A549 (cell line): Measurements from ENCODE around the gene KIF5A. TPM values are rescaled to one million over a fixed set of nuclear protein-coding genes. Genes with fewer than 3 reads are reported as not detected.

ENCODE experiments used
- ATAC-seq, 2 experiments: fragments of 200-7000 bp in 1 of 2; fragments of >200 bp in 1 of 2; cut with Nextera tagmentation in 1 of 2; cut with Tn5 transposase in 1 of 2; 3 replicates each; pipeline versions ENCODE4 v1.8.0 to v1.9.1; 2018 to 2020; ENCODE audit warnings: mild to moderate bottlenecking in 1 of 2, moderate library complexity in 1 of 2
- CTCF ChIA-PET: fragments of 300-600 bp; sonication (Branson Sonifier 250); formaldehyde crosslinking; extraction: SDS; loops from one replicate; lab custom pipeline; 2021; ENCODE audit warnings: antibody characterized with exemption, inconsistent platforms; lab: Yijun Ruan, JAX
- POLR2A ChIA-PET: fragments of 350-600 bp; formaldehyde crosslinking; extraction: SDS; loops from one replicate; lab custom pipeline; 2021; ENCODE audit warnings: antibody characterized with exemption, inconsistent platforms; lab: Yijun Ruan, JAX
- DNase-seq, 2 experiments: peaks; one replicate each; pipeline versions ENCODE4 v3.0.0 to v3.0.0-alpha.2; 2011 to 2016; ENCODE audit warnings: low read depth in 1 of 2, low spot score in 1 of 2
- FAIRE-seq: peaks from 2 replicates; lab custom pipeline; 2011; peaks lifted over from hg19 to GRCh38; lab: Jason Lieb, UNC
- H3K27ac ChIP-seq, 2 experiments: fragments of >200 bp; sonication (Bioruptor Twin); formaldehyde crosslinking; 3 replicates each; pipeline ENCODE4 v1.5.1; 2016 to 2017
- H3K4me1 ChIP-seq: fragments of >200 bp; sonication (Bioruptor Twin); formaldehyde crosslinking; 3 replicates; pipeline ENCODE4 v1.6.1; 2016
- H3K4me2 ChIP-seq: fragments of >200 bp; sonication (Bioruptor Twin); formaldehyde crosslinking; 3 replicates; pipeline ENCODE4 v1.6.1; 2016
- H3K4me3 ChIP-seq: fragments of >200 bp; sonication (Bioruptor Twin); formaldehyde crosslinking; 3 replicates; pipeline ENCODE4 v1.5.1; 2016
- H3K9me3 ChIP-seq: fragments of >200 bp; sonication (Bioruptor Twin); formaldehyde crosslinking; 3 replicates; pipeline ENCODE4 v1.6.1; 2016
- CEBPB ChIP-seq, 2 experiments: fragments of >200 bp in 1 of 2; sonication (Bioruptor Twin) in 1 of 2; formaldehyde crosslinking in 1 of 2; IDR thresholded peaks; 2 replicates each; pipeline ENCODE4 v1.6.1; 2012 to 2016
- CHD2 ChIP-seq: fragments of 150-350 bp; IDR thresholded peaks from 2 replicates; pipeline ENCODE4 v1.6.1; 2014; ENCODE audit warnings: low read length; ENCODE audit not compliant: partially characterized antibody
- CHD4 ChIP-seq: fragments of 200-600 bp; sonication (generic); IDR thresholded peaks from 2 replicates; pipeline ENCODE4 v1.6.1; 2016; ENCODE audit warnings: antibody characterized with exemption, mild to moderate bottlenecking, borderline replicate concordance
- EP300 ChIP-seq, 2 experiments: fragments of >200 bp; sonication (Bioruptor Twin); formaldehyde crosslinking; IDR thresholded peaks; 2 replicates in 1 of 2; 3 replicates in 1 of 2; pipeline ENCODE4 v1.6.1; 2016 to 2017
- FOSB ChIP-seq: fragments of 250-450 bp; sonication (Bioruptor Pico); IDR thresholded peaks from 2 replicates; pipeline ENCODE4 v1.5.0; 2020; ENCODE audit warnings: mild to moderate bottlenecking, moderate library complexity
- HES2 ChIP-seq: fragments of >200 bp; sonication (Bioruptor Twin); formaldehyde crosslinking; IDR thresholded peaks from 2 replicates; pipeline ENCODE4 v1.6.1; 2016
- HEYL ChIP-seq: fragments of 250-450 bp; sonication (Bioruptor Pico); IDR thresholded peaks from 2 replicates; pipeline ENCODE4 v1.8.0; 2021; ENCODE audit warnings: mild to moderate bottlenecking, moderate library complexity
- MAFK ChIP-seq: fragments of 450-650 bp; IDR thresholded peaks from 2 replicates; pipeline ENCODE4 v1.6.1; 2014; ENCODE audit not compliant: partially characterized antibody
- MAX ChIP-seq: IDR thresholded peaks from 2 replicates; pipeline ENCODE4 v1.6.1; 2012
- NFE2L2 ChIP-seq: fragments of 150-350 bp; conservative IDR thresholded peaks from 2 replicates; pipeline ENCODE4 v1.6.1; 2014; ENCODE audit warnings: low read length
- NPAS2 ChIP-seq: fragments of 250-450 bp; sonication (Bioruptor Pico); IDR thresholded peaks from 2 replicates; pipeline ENCODE4 v1.8.0; 2022; ENCODE audit warnings: mild to moderate bottlenecking, moderate library complexity, borderline replicate concordance
- POLR2A ChIP-seq: IDR thresholded peaks from 2 replicates; pipeline ENCODE4 v1.6.1; 2012; ENCODE audit warnings: mild to moderate bottlenecking, low read length
- POLR2AphosphoS2 ChIP-seq: conservative IDR thresholded peaks from 2 replicates; pipeline ENCODE4 v1.6.1; 2012; ENCODE audit warnings: low read length, improper control_type of control experiment, inconsistent platforms
- RAD21 ChIP-seq, 2 experiments: fragments of >200 bp in 1 of 2; sonication (Bioruptor Twin) in 1 of 2; formaldehyde crosslinking in 1 of 2; IDR thresholded peaks in 1 of 2; conservative IDR thresholded peaks in 1 of 2; 2 replicates in 1 of 2; 3 replicates in 1 of 2; pipeline ENCODE4 v1.6.1; 2012 to 2018; ENCODE audit warnings: inconsistent platforms in 1 of 2
- RFX5 ChIP-seq: fragments of 450-650 bp; IDR thresholded peaks from 2 replicates; pipeline ENCODE4 v1.7.1; 2014; ENCODE audit warnings: antibody characterized with exemption, mild to moderate bottlenecking, moderate library complexity
- RNF2 ChIP-seq: fragments of 200-600 bp; sonication (generic); IDR thresholded peaks from 2 replicates; pipeline ENCODE4 v1.6.1; 2016; ENCODE audit warnings: low read depth, mild to moderate bottlenecking, antibody characterized with exemption, moderate library complexity, borderline replicate concordance
- SREBF2 ChIP-seq: fragments of 450-650 bp; IDR thresholded peaks from 2 replicates; pipeline ENCODE4 v1.6.1; 2014; ENCODE audit warnings: mild to moderate bottlenecking, moderate library complexity
- USF2 ChIP-seq: fragments of 450-650 bp; IDR thresholded peaks from 2 replicates; pipeline ENCODE4 v1.6.1; 2014; ENCODE audit warnings: antibody characterized with exemption
- ZFP36 ChIP-seq: fragments of 450-650 bp; IDR thresholded peaks from 2 replicates; pipeline ENCODE4 v1.6.1; 2014; ENCODE audit warnings: borderline replicate concordance; ENCODE audit not compliant: partially characterized antibody
- ZSCAN20 ChIP-seq: fragments of 250-450 bp; sonication (Bioruptor Pico); IDR thresholded peaks from 2 replicates; pipeline ENCODE4 v1.8.0; 2022; ENCODE audit warnings: mild to moderate bottlenecking, moderate library complexity
- WGBS: methylation state at CpG from one replicate; pipeline ENCODE4 v1.1.6; 2017; ENCODE audit errors: missing lambda C conversion rate; 5-methylcytosine and 5-hydroxymethylcytosine counted together
- polyA plus RNA-seq, 4 experiments: library from polyadenylated mRNA; depleted of rRNA in 3 of 4; stranded (reverse); fragments of >200 nt; fragmentation: RNase III in 1 of 4; extraction: RNeasy Plus Mini Kit Qiagen cat#74134 plus additional on column Dnase treatment in 1 of 4; gene quantifications; 2 replicates in 3 of 4; 3 replicates in 1 of 4; pipeline ENCODE4 v1.2.3, GENCODE V29; 2011 to 2017
- TF ChIP-seq, protein P1 (sequence below): IDR thresholded peaks from 2 replicates; pipeline ENCODE4 v1.6.1; 2012
- TF ChIP-seq, protein P2 (sequence below): fragments of 250-450 bp; sonication (Bioruptor Pico); IDR thresholded peaks from 2 replicates; pipeline ENCODE4 v1.5.0; 2021; ENCODE audit warnings: mild to moderate bottlenecking, moderate library complexity, borderline replicate concordance
- TF ChIP-seq, protein P3 (sequence below): fragments of 200-600 bp; sonication (generic); IDR thresholded peaks from 2 replicates; pipeline ENCODE4 v1.6.1; 2016; ENCODE audit warnings: antibody characterized with exemption, mild to moderate bottlenecking, moderate library complexity

Gene KIF5A
- polyA plus RNA-seq, 2 of the 4 experiments (the other 2 are of a cell fraction), result 0.61 to 0.89 TPM

DNA sequence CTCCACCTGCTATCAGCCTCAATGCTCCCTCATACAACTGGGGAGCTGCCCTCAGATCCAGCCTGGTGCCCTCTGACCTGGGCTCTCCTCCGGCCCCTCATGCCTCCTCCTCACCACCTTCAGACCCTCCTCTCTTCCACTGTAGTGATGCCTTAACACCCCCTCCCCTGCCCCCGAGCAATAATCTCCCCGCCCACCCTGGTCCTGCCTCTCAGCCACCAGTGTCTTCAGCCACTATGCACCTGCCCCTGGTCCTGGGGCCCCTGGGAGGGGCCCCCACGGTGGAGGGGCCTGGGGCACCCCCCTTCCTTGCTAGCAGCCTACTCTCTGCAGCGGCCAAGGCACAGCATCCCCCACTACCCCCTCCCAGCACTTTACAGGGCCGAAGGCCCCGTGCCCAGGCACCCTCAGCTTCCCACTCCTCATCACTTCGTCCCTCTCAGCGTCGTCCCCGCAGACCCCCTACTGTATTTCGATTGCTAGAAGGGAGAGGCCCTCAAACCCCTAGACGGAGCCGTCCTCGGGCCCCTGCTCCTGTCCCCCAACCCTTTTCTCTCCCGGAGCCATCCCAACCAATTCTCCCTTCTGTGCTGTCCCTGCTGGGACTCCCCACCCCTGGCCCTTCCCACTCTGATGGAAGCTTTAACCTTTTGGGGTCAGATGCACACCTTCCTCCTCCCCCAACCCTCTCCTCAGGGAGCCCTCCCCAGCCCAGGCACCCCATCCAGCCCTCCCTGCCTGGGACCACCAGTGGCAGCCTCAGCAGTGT, 24.0 kb upstream of the KIF5A start:
- peaks cover 35% of the 10 kb centered on the region for H3K4me1 ChIP-seq
- WGBS, result 86% methylated on average over 13 of the region's 16 CpGs
- ChIA-PET POLR2A (no interaction called here), CTCF (interaction anchor here (1.1 to 1.9 kb wide), 3 partner anchors 10 to 210 kb away, joined by 3 to 7 read pairs (median 3); no protein-coding TSS in a partner anchor)
- H3K4me3 ChIP-seq, result no peak overlapping the region
- H3K27ac ChIP-seq, result peak overlapping the region in 1 of 2 experiments; percentile 42; a peak in 1 of 6 replicates
- TF ChIP-seq NFE2L2 (no peak), MAX (no peak), USF2 (no peak), CEBPB (IDR thresholded peaks at IDR 0.05) (no peak), MAFK (no peak), RNF2 (no peak), CHD2 (no peak), SREBF2 (no peak), POLR2A (no peak), NPAS2 (CRISPR knock-in tag) (no peak), HEYL (CRISPR knock-in tag) (no peak), HES2 (no peak), EP300 (IDR thresholded peaks at IDR 0.05) (no peak), ZFP36 (no peak), CHD4 (no peak), ZSCAN20 (CRISPR knock-in tag) (no peak)
- TF ChIP-seq, protein P1, sequence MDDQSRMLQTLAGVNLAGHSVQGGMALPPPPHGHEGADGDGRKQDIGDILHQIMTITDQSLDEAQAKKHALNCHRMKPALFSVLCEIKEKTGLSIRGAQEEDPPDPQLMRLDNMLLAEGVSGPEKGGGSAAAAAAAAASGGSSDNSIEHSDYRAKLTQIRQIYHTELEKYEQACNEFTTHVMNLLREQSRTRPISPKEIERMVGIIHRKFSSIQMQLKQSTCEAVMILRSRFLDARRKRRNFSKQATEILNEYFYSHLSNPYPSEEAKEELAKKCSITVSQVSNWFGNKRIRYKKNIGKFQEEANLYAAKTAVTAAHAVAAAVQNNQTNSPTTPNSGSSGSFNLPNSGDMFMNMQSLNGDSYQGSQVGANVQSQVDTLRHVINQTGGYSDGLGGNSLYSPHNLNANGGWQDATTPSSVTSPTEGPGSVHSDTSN, result no peak
- TF ChIP-seq, protein P2, sequence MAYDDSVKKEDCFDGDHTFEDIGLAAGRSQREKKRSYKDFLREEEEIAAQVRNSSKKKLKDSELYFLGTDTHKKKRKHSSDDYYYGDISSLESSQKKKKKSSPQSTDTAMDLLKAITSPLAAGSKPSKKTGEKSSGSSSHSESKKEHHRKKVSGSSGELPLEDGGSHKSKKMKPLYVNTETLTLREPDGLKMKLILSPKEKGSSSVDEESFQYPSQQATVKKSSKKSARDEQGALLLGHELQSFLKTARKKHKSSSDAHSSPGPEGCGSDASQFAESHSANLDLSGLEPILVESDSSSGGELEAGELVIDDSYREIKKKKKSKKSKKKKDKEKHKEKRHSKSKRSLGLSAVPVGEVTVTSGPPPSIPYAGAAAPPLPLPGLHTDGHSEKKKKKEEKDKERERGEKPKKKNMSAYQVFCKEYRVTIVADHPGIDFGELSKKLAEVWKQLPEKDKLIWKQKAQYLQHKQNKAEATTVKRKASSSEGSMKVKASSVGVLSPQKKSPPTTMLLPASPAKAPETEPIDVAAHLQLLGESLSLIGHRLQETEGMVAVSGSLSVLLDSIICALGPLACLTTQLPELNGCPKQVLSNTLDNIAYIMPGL (CRISPR knock-in tag), result no peak
- H3K9me3 ChIP-seq, result no peaks in the 10 kb centered on the region
- ATAC-seq, result no peak
- DNase-seq, result no peak
- H3K4me2 ChIP-seq, result no peak overlapping the region
- FAIRE-seq, result no peak

- no peak for FAIRE-seq
- ATAC-seq, result no peak
- CTCF ChIA-PET, result interaction anchor here (0.7 to 1.9 kb wide), 4 partner anchors 9 to 209 kb away, joined by 3 to 7 read pairs (median 4); no protein-coding TSS in a partner anchor
- no peak for DNase-seq
- H3K9me3 ChIP-seq, result no peaks in the 10 kb centered on the region
- peak overlapping the region in 1 of 2 experiments; percentile 42; a peak in 2 of 6 replicates for H3K27ac ChIP-seq
- no peak overlapping the region for H3K4me2 ChIP-seq
- no peak overlapping the region for H3K4me3 ChIP-seq
- WGBS, result 80% methylated on average over 4 of the region's 4 CpGs
- TF ChIP-seq POLR2AphosphoS2 (no peak), RFX5 (no peak), RAD21 (conservative IDR thresholded peaks at IDR 0.05 in 1 of 2, IDR thresholded peaks at IDR 0.05 in 1 of 2) (no peak), HEYL (CRISPR knock-in tag) (no peak), FOSB (CRISPR knock-in tag) (no peak), CHD4 (no peak), POLR2A (no peak), ZSCAN20 (CRISPR knock-in tag) (no peak)
- TF ChIP-seq, protein P3, sequence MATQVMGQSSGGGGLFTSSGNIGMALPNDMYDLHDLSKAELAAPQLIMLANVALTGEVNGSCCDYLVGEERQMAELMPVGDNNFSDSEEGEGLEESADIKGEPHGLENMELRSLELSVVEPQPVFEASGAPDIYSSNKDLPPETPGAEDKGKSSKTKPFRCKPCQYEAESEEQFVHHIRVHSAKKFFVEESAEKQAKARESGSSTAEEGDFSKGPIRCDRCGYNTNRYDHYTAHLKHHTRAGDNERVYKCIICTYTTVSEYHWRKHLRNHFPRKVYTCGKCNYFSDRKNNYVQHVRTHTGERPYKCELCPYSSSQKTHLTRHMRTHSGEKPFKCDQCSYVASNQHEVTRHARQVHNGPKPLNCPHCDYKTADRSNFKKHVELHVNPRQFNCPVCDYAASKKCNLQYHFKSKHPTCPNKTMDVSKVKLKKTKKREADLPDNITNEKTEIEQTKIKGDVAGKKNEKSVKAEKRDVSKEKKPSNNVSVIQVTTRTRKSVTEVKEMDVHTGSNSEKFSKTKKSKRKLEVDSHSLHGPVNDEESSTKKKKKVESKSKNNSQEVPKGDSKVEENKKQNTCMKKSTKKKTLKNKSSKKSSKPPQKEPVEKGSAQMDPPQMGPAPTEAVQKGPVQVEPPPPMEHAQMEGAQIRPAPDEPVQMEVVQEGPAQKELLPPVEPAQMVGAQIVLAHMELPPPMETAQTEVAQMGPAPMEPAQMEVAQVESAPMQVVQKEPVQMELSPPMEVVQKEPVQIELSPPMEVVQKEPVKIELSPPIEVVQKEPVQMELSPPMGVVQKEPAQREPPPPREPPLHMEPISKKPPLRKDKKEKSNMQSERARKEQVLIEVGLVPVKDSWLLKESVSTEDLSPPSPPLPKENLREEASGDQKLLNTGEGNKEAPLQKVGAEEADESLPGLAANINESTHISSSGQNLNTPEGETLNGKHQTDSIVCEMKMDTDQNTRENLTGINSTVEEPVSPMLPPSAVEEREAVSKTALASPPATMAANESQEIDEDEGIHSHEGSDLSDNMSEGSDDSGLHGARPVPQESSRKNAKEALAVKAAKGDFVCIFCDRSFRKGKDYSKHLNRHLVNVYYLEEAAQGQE, result no peak
- POLR2A ChIA-PET, result no interaction called here
- peaks cover 27% of the 10 kb centered on the region for H3K4me1 ChIP-seq
Observed at GRCh38 chr12:57526477-57527126, 23.2 kb upstream of the KIF5A start.
